Activated naive CD4-positive, alpha-beta T cell treated with anti-CD3 and anti-CD28 coated beads for 36 hours (primary cell): ENCODE measurements around the gene IGF2. TPM values are rescaled to one million over a fixed set of nuclear protein-coding genes. Genes with fewer than 3 reads are reported as not detected.
A peak's percentile ranks its signal among the peaks of the same experiment; 100 is the strongest.

ENCODE experiments used
- CTCF ChIA-PET: fragments of 350-600 bp; sonication (Branson Sonifier 250); formaldehyde crosslinking; loops from one replicate; lab custom pipeline; 2021; ENCODE audit warnings: antibody characterized with exemption; lab: Charles Lee
- DNase-seq: peaks from one replicate; pipeline ENCODE4 v3.0.0-alpha.2; 2020
- H3K27ac Mint-ChIP-seq: one replicate; pipeline ENCODE4 v1.8.0; 2021; ENCODE audit warnings: mild to moderate bottlenecking, mixed read lengths
- H3K27me3 Mint-ChIP-seq: one replicate; pipeline ENCODE4 v1.8.0; 2021; ENCODE audit warnings: low read depth, mixed read lengths
- H3K36me3 Mint-ChIP-seq: one replicate; pipeline ENCODE4 v1.8.0; 2021; ENCODE audit warnings: low read depth, mixed read lengths
- H3K4me1 Mint-ChIP-seq: one replicate; pipeline ENCODE4 v1.8.0; 2021; ENCODE audit warnings: low read depth, mixed read lengths
- H3K4me3 Mint-ChIP-seq: one replicate; pipeline ENCODE4 v1.8.0; 2021; ENCODE audit warnings: mild to moderate bottlenecking, moderate library complexity, mixed read lengths
- H3K9me3 Mint-ChIP-seq: one replicate; pipeline ENCODE4 v1.8.0; 2021; ENCODE audit warnings: mixed read lengths
- intact Hi-C: fragments of 100-400 bp; cut with micrococcal nuclease; formaldehyde crosslinking; loops from one replicate; pipeline ENCODE4 v1.15.1; 2023
- total RNA-seq, 2 experiments: library from RNA; stranded (reverse); gene quantifications; one replicate each; pipeline ENCODE4 v1.2.3, GENCODE V29; 2021

IGF2 gene
- total RNA-seq, 2 experiments from 2014 or later, result 0.21 to 0.37 TPM

DNA sequence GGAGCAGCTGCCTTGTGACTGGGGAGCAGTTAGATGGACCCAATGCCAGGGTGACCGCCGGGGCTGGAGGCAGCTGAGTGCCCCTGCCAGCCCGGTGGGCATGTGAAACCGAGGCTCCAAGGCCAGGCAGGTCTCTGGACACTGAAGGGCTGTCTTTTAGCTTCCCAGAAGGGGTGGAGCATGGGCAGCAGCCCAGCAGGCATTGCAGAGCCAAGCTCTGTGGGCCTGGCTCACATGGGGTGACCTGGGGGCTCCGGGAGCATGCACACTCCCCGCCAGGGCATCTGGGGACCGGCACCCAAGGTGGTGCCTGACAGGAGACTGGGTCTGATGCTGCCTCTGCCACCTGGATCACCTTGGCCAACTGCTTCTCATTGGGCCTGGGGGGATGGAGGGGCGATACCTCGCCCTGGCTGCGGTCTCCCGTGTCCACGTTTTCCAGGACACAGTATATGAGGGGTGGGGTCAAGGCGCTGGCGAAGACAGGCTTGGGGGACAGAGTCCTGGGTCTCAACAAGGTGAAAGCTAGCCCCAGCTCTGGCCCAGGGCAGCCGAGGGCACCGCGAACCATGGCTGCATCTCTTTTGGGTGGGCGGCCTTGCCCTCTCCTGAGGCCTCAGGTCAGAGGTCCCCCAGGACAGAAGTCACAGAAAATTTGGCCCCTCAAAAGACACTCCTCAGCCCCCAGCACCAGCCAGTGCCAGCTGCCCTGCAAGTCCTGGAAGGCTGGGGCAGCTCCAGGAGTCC is 18.3 kb upstream of the IGF2 start:
- Mint-ChIP-seq H3K27me3 (peaks cover 3% of the 10 kb centered on the region), H3K9me3 (no peaks in the 10 kb centered on the region), H3K4me1 (no peaks in the 10 kb centered on the region), H3K4me3 (no peak overlapping the region), H3K27ac (no peak overlapping the region), H3K36me3 (no peaks in the 10 kb centered on the region)
- DNase-seq, result no peak
- CTCF ChIA-PET, result interaction anchor here (0.6 to 12.5 kb wide), 6 partner anchors 10 to 511 kb away, joined by 3 to 370 read pairs (median 4); no protein-coding TSS in a partner anchor
- intact Hi-C loops, result no loop called here

DNA sequence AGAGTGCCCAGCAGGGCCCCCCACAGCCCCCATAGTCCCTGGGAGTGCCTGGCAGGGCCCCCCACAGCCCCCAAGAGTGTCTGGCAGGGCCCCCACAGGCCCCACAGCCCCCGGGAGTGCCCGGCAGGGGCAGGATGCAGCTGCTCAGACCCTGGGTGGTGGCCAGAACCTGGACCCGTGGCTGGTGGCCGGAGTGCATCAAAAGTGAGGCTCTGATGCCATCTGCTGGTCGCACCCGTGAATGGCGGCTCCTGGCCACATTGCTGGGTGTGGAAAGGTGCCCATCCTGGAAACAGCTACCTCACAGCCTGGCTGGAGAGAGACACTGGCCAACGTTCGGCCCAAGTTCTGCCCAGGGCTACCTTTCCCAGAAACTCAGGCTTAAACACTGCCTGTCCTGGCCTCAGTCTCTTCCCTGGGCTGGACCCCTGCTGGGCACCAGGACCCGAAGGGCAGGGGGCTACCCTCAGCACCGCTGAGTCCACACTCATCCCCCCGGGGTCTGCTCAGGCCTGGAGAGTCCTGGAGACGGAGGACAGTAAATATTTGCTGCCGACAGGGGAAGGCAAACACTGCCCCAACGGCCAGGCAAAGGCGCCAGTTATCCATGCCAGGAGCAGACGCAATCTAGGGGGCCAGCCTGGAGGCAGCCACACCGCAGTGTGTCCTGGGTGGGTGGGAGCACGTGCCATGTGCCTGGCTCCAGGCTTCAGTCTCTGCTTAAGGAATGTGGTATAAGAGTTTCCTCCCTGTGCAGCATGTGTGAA is 17.4 kb upstream of the IGF2 start:
- Mint-ChIP-seq H3K27ac (no peak overlapping the region), H3K36me3 (no peaks in the 10 kb centered on the region), H3K27me3 (peaks cover 3% of the 10 kb centered on the region), H3K9me3 (no peaks in the 10 kb centered on the region), H3K4me1 (peaks cover 3% of the 10 kb centered on the region), H3K4me3 (no peak overlapping the region)
- intact Hi-C loops, result no loop called here
- peak; percentile 67 for DNase-seq
- CTCF ChIA-PET, result interaction anchor here (0.6 to 12.5 kb wide), 9 partner anchors 8 to 504 kb away, joined by 3 to 370 read pairs (median 4); no protein-coding TSS in a partner anchor

DNA sequence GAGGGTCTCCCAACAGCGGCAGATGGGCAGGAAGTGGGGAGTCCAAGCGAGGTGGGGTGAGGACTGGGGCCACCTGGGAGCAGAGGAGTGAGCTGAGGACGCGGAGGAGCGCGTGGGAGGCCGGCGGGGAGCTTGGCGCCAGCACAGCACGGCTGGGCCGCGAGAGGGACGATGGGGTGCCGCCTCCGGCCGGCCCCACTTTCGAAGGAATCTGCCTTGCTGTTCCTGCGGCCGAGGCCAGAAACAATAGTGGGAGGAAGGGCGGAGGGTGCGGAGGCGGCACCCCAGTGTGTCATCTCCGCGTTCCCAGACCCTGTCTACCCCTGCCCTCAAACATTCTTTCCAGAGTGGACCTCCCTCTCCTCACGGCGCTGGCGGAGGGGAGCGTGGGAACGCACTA is 16.3 kb upstream of the IGF2 start:
- no peak for DNase-seq
- H3K4me1 Mint-ChIP-seq, result peaks cover 5% of the 10 kb centered on the region
- no peak overlapping the region for H3K4me3 Mint-ChIP-seq
- peaks cover 10% of the 10 kb centered on the region for H3K27me3 Mint-ChIP-seq
- H3K36me3 Mint-ChIP-seq, result no peaks in the 10 kb centered on the region
- H3K27ac Mint-ChIP-seq, result no peak overlapping the region
- CTCF ChIA-PET, result interaction anchor here (0.6 to 12.5 kb wide), 8 partner anchors 9 to 503 kb away, joined by 3 to 370 read pairs (median 4); no protein-coding TSS in a partner anchor
- no peaks in the 10 kb centered on the region for H3K9me3 Mint-ChIP-seq
- intact Hi-C loops, result no loop called here

DNA sequence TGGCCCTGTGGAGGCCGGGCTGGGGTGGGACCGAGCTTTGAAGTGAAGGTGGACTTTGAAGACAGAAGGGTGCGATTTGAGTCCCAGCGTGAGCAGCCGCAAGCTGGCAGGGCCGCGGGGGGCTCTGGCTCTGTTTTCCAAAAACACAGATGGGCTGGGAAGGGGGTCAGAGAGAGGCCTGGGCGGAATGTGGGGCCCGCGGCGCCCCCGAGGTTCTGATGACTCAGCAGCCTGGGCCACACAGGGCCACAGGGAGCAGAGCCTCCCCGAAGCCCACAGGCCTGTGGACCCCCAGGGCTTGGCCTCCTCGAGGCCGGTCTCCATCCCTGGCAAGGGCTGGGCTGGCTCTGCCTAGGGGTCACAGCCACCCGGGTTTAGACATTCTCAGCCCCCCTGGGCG is 15.7 kb upstream of the IGF2 start:
- intact Hi-C loops, result loop anchor here (5.0 kb wide), 1 partner anchor 463 kb away; no protein-coding TSS in a partner anchor
- H3K9me3 Mint-ChIP-seq, result no peaks in the 10 kb centered on the region
- H3K4me3 Mint-ChIP-seq, result no peak overlapping the region
- CTCF ChIA-PET, result interaction anchor here (0.5 to 12.5 kb wide), 6 partner anchors 81 to 502 kb away, joined by 3 to 370 read pairs (median 14); partner anchors contain the start of gene SYT8
- H3K27me3 Mint-ChIP-seq, result peaks cover 14% of the 10 kb centered on the region
- H3K36me3 Mint-ChIP-seq, result no peaks in the 10 kb centered on the region
- H3K27ac Mint-ChIP-seq, result no peak overlapping the region
- H3K4me1 Mint-ChIP-seq, result peaks cover 5% of the 10 kb centered on the region
- no peak for DNase-seq

DNA sequence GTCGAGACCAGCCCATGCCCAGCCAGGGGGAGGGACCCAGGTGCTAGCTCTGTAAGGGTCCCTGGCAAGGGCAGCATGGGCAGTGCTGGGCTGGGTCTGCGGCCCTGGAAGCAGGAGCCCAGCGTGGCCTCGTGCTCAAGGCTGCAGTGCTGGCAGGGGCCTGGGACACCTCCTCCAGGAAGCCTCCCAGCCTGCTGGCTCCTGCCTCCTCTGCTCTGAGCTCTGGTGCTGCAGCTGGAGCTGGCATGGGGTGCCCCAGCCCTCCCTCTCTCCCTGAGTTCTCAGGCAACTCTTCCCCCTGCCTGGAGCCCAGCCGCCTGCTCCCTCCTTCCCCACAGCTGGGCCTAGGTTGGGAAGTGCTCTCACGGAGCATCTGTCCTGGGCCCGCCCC is 15.0 kb upstream of the IGF2 start:
- no peaks in the 10 kb centered on the region for H3K36me3 Mint-ChIP-seq
- no peak for DNase-seq
- H3K27ac Mint-ChIP-seq, result no peak overlapping the region
- intact Hi-C loops, result loop anchor here (5.0 kb wide), 1 partner anchor 462 kb away; no protein-coding TSS in a partner anchor
- H3K9me3 Mint-ChIP-seq, result no peaks in the 10 kb centered on the region
- CTCF ChIA-PET, result interaction anchor here (1.4 to 12.5 kb wide), 7 partner anchors 9 to 460 kb away, joined by 5 to 370 read pairs (median 24); partner anchors contain the start of gene SYT8
- H3K4me1 Mint-ChIP-seq, result peaks cover 5% of the 10 kb centered on the region
- peaks cover 17% of the 10 kb centered on the region for H3K27me3 Mint-ChIP-seq
- no peak overlapping the region for H3K4me3 Mint-ChIP-seq

DNA sequence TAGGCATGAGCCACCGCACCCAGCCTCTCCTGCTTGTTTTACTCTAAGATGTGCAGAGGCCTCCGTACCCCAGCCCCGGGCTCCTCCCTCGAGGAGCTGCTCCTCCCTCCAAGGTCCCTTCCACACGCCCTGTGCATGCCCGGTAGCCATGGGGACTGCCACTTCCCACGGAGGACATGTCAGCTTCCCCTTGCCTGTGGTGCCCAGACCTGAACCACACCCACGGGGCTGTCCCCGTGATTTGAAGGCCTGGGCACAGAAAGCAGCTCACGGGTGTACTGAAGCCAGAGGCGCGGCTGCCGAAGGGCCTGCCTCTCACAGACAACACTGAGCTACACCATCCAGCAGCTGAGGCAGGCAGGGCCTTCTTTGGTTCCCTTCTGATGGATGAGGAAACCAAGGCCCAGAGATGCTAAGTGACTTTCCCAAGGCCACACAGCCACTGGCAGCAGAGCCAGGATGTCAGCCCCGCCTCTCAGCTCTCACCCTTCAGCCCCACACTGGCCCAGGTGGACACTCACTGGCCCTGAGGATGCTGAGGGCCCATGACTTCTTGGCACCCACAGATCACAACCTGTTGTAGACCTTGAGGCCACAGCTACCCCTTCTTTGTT is 14.5 kb upstream of the IGF2 start:
- Mint-ChIP-seq H3K27ac (no peak overlapping the region), H3K9me3 (no peaks in the 10 kb centered on the region), H3K36me3 (no peaks in the 10 kb centered on the region), H3K4me1 (peaks cover 5% of the 10 kb centered on the region), H3K4me3 (no peak overlapping the region), H3K27me3 (peaks cover 22% of the 10 kb centered on the region)
- CTCF ChIA-PET, result interaction anchor here (1.4 to 12.5 kb wide), 7 partner anchors 10 to 460 kb away, joined by 5 to 370 read pairs (median 24); partner anchors contain the start of gene SYT8
- no peak for DNase-seq
- intact Hi-C loops, result loop anchor here (5.0 kb wide), 1 partner anchor 461 kb away; no protein-coding TSS in a partner anchor

DNA sequence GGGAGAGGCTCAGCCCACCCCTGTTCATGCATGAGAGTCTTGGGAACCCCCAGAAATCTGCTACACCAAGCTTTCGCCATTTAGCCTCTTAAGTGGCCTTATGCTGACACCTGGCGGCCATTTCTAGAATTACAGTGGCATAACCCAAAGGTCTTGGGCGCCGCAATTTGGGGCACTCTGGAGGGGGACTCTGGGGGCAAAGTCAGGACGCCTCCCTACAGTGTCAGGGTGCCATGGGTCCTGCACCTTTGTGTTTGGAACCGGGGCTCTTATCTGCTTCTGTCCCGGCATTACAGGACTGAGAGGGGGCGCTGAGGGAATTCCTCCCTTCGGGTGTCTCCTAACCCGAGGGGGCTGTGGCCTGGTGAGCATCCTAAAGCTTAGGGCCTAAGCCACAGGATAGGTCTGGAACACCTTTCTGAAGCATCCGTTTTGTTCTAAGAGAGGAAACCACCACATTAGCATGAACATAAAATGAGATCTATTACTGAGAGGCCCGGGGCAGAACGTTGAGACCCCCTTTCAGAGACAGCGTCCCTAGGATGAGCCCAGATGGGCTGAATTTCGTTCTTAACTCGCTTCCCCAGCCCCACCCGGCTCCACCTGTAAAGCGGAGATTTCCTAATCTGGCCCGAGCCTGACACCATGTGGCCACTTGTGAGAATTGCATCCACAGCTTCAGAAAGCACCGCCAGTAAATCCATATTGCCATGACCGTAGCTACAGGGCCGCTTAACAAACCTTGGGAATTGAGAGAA is 12.5 kb upstream of the IGF2 start:
- H3K4me3 Mint-ChIP-seq, result no peak overlapping the region
- peaks cover 33% of the 10 kb centered on the region for H3K27me3 Mint-ChIP-seq
- peak; percentile 88 for DNase-seq
- no peak overlapping the region for H3K27ac Mint-ChIP-seq
- H3K9me3 Mint-ChIP-seq, result no peaks in the 10 kb centered on the region
- peaks cover 5% of the 10 kb centered on the region for H3K4me1 Mint-ChIP-seq
- CTCF ChIA-PET, result interaction anchor here (0.7 to 12.5 kb wide), 39 partner anchors 9 to 499 kb away, joined by 3 to 370 read pairs (median 4); partner anchors contain the start of genes LSP1 and SYT8
- no peaks in the 10 kb centered on the region for H3K36me3 Mint-ChIP-seq
- intact Hi-C loops, result loop anchor here (1.0 to 5.0 kb wide), 3 partner anchors 269 to 459 kb away; no protein-coding TSS in a partner anchor

DNA sequence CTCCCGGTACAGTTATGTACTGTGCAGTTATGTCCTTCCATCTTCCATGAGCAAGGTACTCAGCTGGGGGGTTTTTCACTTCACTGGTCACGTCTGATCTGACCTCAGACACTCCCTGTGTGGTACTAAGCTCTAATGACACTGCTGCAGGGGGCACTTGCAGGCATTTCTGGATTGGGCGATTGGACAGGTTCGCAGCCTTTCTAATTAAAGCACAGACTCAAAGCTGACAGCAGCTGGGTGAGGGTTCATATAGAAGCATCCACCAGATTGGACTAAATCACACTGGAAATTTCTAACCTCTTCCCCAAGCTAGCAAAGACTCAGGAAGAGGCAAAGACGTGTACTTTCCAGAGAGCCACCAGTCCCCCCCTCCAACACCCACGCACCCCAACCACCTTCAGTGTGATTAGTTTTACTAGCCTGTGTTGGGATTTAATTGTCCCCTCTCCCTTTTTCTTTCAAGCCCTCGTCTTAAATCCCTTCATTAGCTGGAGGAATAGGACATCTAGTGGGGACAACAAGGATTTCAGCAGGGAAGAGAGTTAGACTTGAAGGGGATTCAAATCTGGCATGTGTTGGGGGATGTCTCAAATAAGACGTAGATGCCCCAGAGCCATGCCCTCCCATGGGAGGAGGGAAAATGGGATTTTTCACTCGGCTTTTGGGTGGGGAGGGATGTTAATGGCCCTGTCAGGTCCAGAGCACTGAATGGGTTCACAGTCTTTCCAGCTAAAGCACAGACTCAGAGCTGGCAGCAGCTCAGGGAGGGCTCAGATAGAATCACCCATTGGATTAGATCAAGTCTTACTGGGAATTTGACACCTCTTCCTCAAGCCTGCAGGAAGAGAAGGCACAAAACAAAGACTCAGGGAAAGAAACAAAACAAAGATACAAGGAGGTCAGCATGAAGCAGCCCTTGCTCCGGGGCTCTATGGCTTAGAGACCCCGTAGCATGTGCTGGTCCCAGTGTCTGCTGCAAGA is 11.0 kb upstream of the IGF2 start:
- H3K4me1 Mint-ChIP-seq, result peaks cover 5% of the 10 kb centered on the region
- intact Hi-C loops, result loop anchor here (5.0 to 10.0 kb wide), 2 partner anchors 458 to 495 kb away; no protein-coding TSS in a partner anchor
- CTCF ChIA-PET, result interaction anchor here (0.5 to 12.5 kb wide), 29 partner anchors 7 to 963 kb away, joined by 3 to 370 read pairs (median 5); no protein-coding TSS in a partner anchor
- no peak overlapping the region for H3K4me3 Mint-ChIP-seq
- no peaks in the 10 kb centered on the region for H3K9me3 Mint-ChIP-seq
- no peak for DNase-seq
- no peak overlapping the region for H3K27ac Mint-ChIP-seq
- H3K36me3 Mint-ChIP-seq, result no peaks in the 10 kb centered on the region
- H3K27me3 Mint-ChIP-seq, result peaks cover 45% of the 10 kb centered on the region

DNA sequence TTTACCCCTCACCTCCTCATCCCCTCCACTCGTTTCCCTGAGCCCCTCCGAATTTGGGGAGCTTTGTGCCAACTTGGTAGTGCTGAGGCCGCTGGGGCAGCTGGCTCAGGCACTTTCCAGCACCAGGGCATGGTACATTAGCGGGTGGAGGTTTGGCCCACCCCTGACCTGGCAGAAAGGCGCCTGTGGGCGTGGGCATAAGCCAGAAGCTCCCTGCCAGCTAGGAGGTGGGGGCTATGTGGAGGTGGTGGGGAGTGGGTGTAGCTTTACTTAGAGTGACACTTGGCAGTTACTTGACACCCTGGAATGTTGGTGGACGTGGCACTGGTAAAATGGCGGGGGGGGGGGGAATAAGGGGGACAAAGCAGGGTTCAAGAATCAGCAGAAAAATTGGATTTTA is 10.3 kb upstream of the IGF2 start:
- Mint-ChIP-seq H3K9me3 (no peaks in the 10 kb centered on the region), H3K4me1 (peaks cover 12% of the 10 kb centered on the region), H3K27me3 (peaks cover 52% of the 10 kb centered on the region), H3K4me3 (no peak overlapping the region), H3K36me3 (no peaks in the 10 kb centered on the region), H3K27ac (no peak overlapping the region)
- no peak for DNase-seq
- intact Hi-C loops, result loop anchor here (10.0 kb wide), 1 partner anchor 495 kb away; no protein-coding TSS in a partner anchor
- CTCF ChIA-PET, result interaction anchor here (0.6 to 12.5 kb wide), 18 partner anchors 15 to 497 kb away, joined by 3 to 370 read pairs (median 3); no protein-coding TSS in a partner anchor

DNA sequence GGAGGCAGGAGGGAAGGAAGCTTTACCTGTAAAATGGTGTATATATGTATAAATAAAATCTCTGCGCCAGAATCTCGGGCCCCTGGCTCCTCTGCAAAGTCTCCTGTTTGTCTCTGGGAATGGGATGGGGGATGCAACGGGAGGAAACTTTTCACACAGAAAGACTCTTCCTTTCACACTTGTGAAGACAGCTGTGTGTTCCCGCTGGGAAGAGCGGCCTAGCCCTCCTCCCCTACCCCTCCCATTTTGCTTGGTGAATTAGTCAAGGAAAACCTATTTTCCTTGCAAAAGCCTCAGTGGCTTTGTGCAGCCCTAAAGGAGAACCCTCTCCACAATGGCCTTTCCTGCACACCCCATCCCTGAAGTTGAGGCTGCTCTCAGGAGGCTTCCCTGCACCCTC is 9.4 kb upstream of the IGF2 start:
- no peak for DNase-seq
- H3K9me3 Mint-ChIP-seq, result no peaks in the 10 kb centered on the region
- H3K4me1 Mint-ChIP-seq, result peaks cover 16% of the 10 kb centered on the region
- no peaks in the 10 kb centered on the region for H3K36me3 Mint-ChIP-seq
- CTCF ChIA-PET, result interaction anchor here (0.7 to 12.5 kb wide), 3 partner anchors 69 to 266 kb away, joined by 3 to 370 read pairs (median 3); no protein-coding TSS in a partner anchor
- intact Hi-C loops, result loop anchor here (10.0 kb wide), 1 partner anchor 494 kb away; no protein-coding TSS in a partner anchor
- H3K27ac Mint-ChIP-seq, result no peak overlapping the region
- peaks cover 54% of the 10 kb centered on the region for H3K27me3 Mint-ChIP-seq
- H3K4me3 Mint-ChIP-seq, result no peak overlapping the region
